Measurements from ENCODE around the gene ACTR2. TPM values are rescaled to one million over a fixed set of nuclear protein-coding genes. Genes with fewer than 3 reads are reported as not detected.

The ACTR2 gene
- total RNA-seq, 4 donors from 2014 or later = 41.5 to 56.9 (median 49.8) TPM

DNA sequence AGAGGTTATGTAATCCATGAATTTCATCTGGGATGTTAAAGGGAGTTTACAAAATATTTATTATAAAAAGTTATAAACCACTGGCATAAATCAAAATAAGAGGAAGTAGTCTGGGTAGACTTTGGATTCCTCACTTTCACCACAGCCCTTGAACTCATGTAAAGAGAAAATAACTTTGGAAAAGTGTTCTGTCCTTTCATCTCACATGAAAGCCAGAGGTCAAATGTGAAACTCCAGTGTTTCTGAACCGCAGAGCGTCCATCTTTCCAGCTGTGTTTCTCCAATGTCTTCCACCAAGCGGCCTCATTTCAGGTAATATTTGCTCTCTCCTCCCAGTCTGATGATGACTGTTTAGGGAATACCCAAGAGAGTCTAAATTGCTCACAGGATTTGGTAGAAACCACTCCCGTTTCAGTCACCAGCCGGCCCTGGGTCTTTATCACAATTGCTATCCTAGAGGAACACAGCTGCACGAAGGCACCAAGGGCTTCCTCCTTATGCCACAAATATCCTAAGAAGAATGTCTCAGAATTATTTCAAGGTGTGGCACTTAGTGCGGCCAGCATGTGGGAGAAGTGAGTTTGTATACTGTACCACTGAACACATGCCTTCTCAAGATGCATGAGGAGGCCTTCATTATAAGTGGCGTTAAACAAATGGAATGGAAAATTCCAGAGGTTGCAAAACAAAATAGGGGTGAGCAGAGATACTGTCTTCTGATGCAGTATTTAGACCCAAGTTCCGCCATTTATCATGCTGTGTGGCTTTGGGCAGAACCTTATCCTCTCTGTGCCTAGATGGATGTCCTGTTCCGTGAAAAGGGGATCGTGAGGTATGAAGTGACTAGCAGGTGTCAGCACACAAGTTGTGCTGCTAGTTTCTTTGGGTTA, 63.8 kb downstream of the ACTR2 start:
- Histone ChIP-seq H3K27me3 (no peaks in the 10 kb centered on the region), H3K9me3 (no peaks in the 10 kb centered on the region), H3K4me3 (no peak overlapping the region), H3K27ac (no peak overlapping the region), H3K4me1 (peaks cover 31% of the 10 kb centered on the region), H3K36me3 (no peaks in the 10 kb centered on the region)
- peak in 1 of 2 donors; percentile 26 for DNase-seq (ENCODE audit: low spot score in 2 of 2)
- TF ChIP-seq, protein P1, sequence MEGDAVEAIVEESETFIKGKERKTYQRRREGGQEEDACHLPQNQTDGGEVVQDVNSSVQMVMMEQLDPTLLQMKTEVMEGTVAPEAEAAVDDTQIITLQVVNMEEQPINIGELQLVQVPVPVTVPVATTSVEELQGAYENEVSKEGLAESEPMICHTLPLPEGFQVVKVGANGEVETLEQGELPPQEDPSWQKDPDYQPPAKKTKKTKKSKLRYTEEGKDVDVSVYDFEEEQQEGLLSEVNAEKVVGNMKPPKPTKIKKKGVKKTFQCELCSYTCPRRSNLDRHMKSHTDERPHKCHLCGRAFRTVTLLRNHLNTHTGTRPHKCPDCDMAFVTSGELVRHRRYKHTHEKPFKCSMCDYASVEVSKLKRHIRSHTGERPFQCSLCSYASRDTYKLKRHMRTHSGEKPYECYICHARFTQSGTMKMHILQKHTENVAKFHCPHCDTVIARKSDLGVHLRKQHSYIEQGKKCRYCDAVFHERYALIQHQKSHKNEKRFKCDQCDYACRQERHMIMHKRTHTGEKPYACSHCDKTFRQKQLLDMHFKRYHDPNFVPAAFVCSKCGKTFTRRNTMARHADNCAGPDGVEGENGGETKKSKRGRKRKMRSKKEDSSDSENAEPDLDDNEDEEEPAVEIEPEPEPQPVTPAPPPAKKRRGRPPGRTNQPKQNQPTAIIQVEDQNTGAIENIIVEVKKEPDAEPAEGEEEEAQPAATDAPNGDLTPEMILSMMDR (IDR thresholded peaks at IDR 0.05) = no peak
- no peak for TF ChIP-seq POLR2A (IDR thresholded peaks at IDR 0.05)
- TF ChIP-seq EP300 (IDR thresholded peaks at IDR 0.05) = no peak
- TF ChIP-seq POLR2AphosphoS5 (IDR thresholded peaks at IDR 0.05) = no peak
- 62% methylated on average over 11 of the region's 11 CpGs for WGBS

DNA sequence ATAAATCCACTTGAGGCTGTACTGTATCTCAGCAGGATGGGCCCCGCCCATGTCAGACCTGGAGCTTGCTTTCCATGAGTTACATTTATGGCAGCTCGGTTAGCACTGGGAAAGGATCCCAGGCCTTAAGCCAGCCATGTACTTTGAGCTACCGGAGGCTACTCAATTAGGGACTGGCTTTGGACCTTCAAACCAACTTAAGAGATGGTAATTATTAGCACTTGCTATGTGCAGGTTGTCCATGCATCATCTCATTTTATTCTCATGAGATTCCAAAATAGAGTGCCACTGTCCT, 64.4 kb downstream of the ACTR2 start:
- H3K36me3 ChIP-seq = no peaks in the 10 kb centered on the region
- 60% methylated on average over 3 of the region's 3 CpGs for WGBS
- no peak overlapping the region for H3K4me3 ChIP-seq
- DNase-seq (ENCODE audit: low spot score in 2 of 2) = peak in 1 of 2 donors; percentile 31
- H3K27me3 ChIP-seq = no peaks in the 10 kb centered on the region
- H3K27ac ChIP-seq = no peak overlapping the region
- TF ChIP-seq, protein P1 (IDR thresholded peaks at IDR 0.05) = no peak
- TF ChIP-seq POLR2A (IDR thresholded peaks at IDR 0.05) = no peak
- no peaks in the 10 kb centered on the region for H3K9me3 ChIP-seq
- peaks cover 31% of the 10 kb centered on the region for H3K4me1 ChIP-seq

DNA sequence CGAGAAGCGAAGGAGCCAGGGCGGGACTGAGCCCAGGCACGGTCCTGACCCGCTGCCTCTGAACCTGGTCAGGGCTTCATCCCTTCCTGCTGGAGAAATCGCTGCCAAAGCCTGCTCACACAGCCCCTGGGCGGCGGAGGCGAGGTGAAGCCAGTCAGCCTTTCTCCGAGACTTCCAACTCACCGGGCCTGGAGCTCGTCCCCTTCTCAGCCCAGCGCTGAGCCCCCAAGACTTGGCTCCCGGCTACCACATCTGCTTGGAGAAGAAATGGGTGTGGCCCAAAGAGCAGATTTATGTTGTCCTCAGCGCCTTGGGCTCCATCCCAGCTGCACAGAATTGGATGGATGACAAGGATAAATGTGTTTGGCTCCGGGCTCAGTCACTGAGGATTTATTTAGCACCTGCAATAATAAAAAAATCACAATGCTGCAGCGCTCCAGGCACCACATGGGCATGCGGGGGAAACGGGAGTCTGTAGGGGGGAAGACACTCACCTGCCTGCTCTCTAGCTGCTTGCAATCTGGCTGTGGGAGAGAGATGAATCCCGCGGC, 64.9 kb downstream of the ACTR2 start:
- H3K36me3 ChIP-seq = no peaks in the 10 kb centered on the region
- H3K27ac ChIP-seq = no peak overlapping the region
- no peak for TF ChIP-seq POLR2AphosphoS5 (IDR thresholded peaks at IDR 0.05)
- TF ChIP-seq EP300 (IDR thresholded peaks at IDR 0.05) = no peak
- TF ChIP-seq POLR2A (IDR thresholded peaks at IDR 0.05) = no peak
- TF ChIP-seq, protein P1 (IDR thresholded peaks at IDR 0.05) = no peak
- WGBS = 28% methylated on average over 16 of the region's 21 CpGs
- DNase-seq (ENCODE audit: low spot score in 2 of 2) = no peak
- peaks cover 31% of the 10 kb centered on the region for H3K4me1 ChIP-seq
- peak overlapping the region; percentile 4 for H3K4me3 ChIP-seq
- no peaks in the 10 kb centered on the region for H3K27me3 ChIP-seq
- no peaks in the 10 kb centered on the region for H3K9me3 ChIP-seq

GRCh38 chr2:65293376-65293775, 65.7 kb downstream of the ACTR2 start:
- H3K27ac ChIP-seq = no peak overlapping the region
- H3K27me3 ChIP-seq = no peaks in the 10 kb centered on the region
- 90% methylated on average over 5 of the region's 5 CpGs for WGBS
- H3K9me3 ChIP-seq = no peaks in the 10 kb centered on the region
- DNase-seq (ENCODE audit: low spot score in 2 of 2) = no peak
- H3K4me3 ChIP-seq = no peak overlapping the region
- H3K36me3 ChIP-seq = no peaks in the 10 kb centered on the region
- H3K4me1 ChIP-seq = peaks cover 31% of the 10 kb centered on the region
- TF ChIP-seq POLR2A (IDR thresholded peaks at IDR 0.05) = no peak

- H3K27me3 ChIP-seq = no peaks in the 10 kb centered on the region
- DNase-seq (ENCODE audit: low spot score in 2 of 2) = no peak
- no peak overlapping the region for H3K27ac ChIP-seq
- no peaks in the 10 kb centered on the region for H3K36me3 ChIP-seq
- TF ChIP-seq POLR2A (IDR thresholded peaks at IDR 0.05) = no peak
- TF ChIP-seq POLR2AphosphoS5 (IDR thresholded peaks at IDR 0.05) = no peak
- peaks cover 31% of the 10 kb centered on the region for H3K4me1 ChIP-seq
- WGBS = 71% methylated on average over 6 of the region's 6 CpGs
- H3K9me3 ChIP-seq = no peaks in the 10 kb centered on the region
- H3K4me3 ChIP-seq = no peak overlapping the region
Measured at GRCh38 chr2:65294136-65294535, 66.5 kb downstream of the ACTR2 start.

GRCh38 chr2:65294701-65295100, 67.1 kb downstream of the ACTR2 start:
- H3K27ac ChIP-seq = no peak overlapping the region
- no peak overlapping the region for H3K4me3 ChIP-seq
- no peak for TF ChIP-seq POLR2AphosphoS5 (IDR thresholded peaks at IDR 0.05)
- TF ChIP-seq, protein P1 (IDR thresholded peaks at IDR 0.05) = no peak
- TF ChIP-seq EP300 (IDR thresholded peaks at IDR 0.05) = no peak
- no peak for TF ChIP-seq POLR2A (IDR thresholded peaks at IDR 0.05)
- no peaks in the 10 kb centered on the region for H3K27me3 ChIP-seq
- no peaks in the 10 kb centered on the region for H3K36me3 ChIP-seq
- no peaks in the 10 kb centered on the region for H3K9me3 ChIP-seq
- no peak for DNase-seq (ENCODE audit: low spot score in 2 of 2)
- H3K4me1 ChIP-seq = peaks cover 37% of the 10 kb centered on the region
- WGBS = 80% methylated on average over 6 of the region's 6 CpGs
